Nephron (organoid): ENCODE results near the gene PDLIM4.
A peak's percentile ranks its signal among the peaks of the same experiment; 100 is the strongest.

Source experiments
- H3K27ac Mint-ChIP-seq, 3 experiments: 2 replicates each; pipeline ENCODE4 v1.8.0; 2020; ENCODE audit warnings: mixed read lengths in 3 of 3, mild to moderate bottlenecking in 2 of 3, moderate library complexity in 1 of 3
- H3K27me3 Mint-ChIP-seq: 2 replicates; pipeline ENCODE4 v1.8.0; 2021; ENCODE audit warnings: low read depth, mild to moderate bottlenecking, moderate library complexity, mixed read lengths
- H3K36me3 Mint-ChIP-seq: 2 replicates; pipeline ENCODE4 v1.8.0; 2020; ENCODE audit warnings: low read depth, mixed read lengths
- H3K4me1 Mint-ChIP-seq: 2 replicates; pipeline ENCODE4 v1.8.0; 2020; ENCODE audit warnings: mixed read lengths
- H3K4me3 Mint-ChIP-seq, 3 experiments: 2 replicates each; pipeline ENCODE4 v1.8.0; 2020; ENCODE audit warnings: mild to moderate bottlenecking in 3 of 3, mixed read lengths in 3 of 3, moderate library complexity in 2 of 3
- H3K9me3 Mint-ChIP-seq: 2 replicates; pipeline ENCODE4 v1.8.0; 2020; ENCODE audit warnings: mixed read lengths
- CTCF ChIP-seq, 3 experiments: fragments of 200-600 bp; sonication (generic); IDR thresholded peaks; one replicate each; pipeline ENCODE4 v1.5.0; 2021; ENCODE audit warnings: antibody characterized with exemption in 3 of 3; ENCODE audit not compliant: unreplicated experiment in 3 of 3

The PDLIM4 gene

GRCh38 chr5:132281856-132282614 lies 24.5 kb downstream of the PDLIM4 start:
- Mint-ChIP-seq H3K27me3 (peaks cover 4% of the 10 kb centered on the region), H3K27ac (no peak overlapping the region), H3K4me1 (peaks cover 15% of the 10 kb centered on the region), H3K9me3 (no peaks in the 10 kb centered on the region), H3K36me3 (no peaks in the 10 kb centered on the region), H3K4me3 (no peak overlapping the region)
- no peak for TF ChIP-seq CTCF (IDR thresholded peaks at IDR 0.05; ENCODE audit: unreplicated experiment in 3 of 3)

- H3K4me3 Mint-ChIP-seq: no peak overlapping the region
- no peak overlapping the region for H3K27ac Mint-ChIP-seq
- no peaks in the 10 kb centered on the region for H3K9me3 Mint-ChIP-seq
- peaks cover 10% of the 10 kb centered on the region for H3K4me1 Mint-ChIP-seq
- TF ChIP-seq CTCF (IDR thresholded peaks at IDR 0.05; ENCODE audit: unreplicated experiment in 3 of 3): peak; percentile 29 to 46 (median 36)
- peaks cover 4% of the 10 kb centered on the region for H3K27me3 Mint-ChIP-seq
- H3K36me3 Mint-ChIP-seq: no peaks in the 10 kb centered on the region
Measured at GRCh38 chr5:132283423-132284043, 26.0 kb downstream of the PDLIM4 start.

- Mint-ChIP-seq H3K27ac (peak overlapping the region in 2 of 3 experiments; percentile 36 to 66), H3K4me1 (peaks cover 24% of the 10 kb centered on the region), H3K4me3 (no peak overlapping the region), H3K27me3 (peaks cover 4% of the 10 kb centered on the region), H3K9me3 (no peaks in the 10 kb centered on the region), H3K36me3 (no peaks in the 10 kb centered on the region)
- no peak for TF ChIP-seq CTCF (IDR thresholded peaks at IDR 0.05; ENCODE audit: unreplicated experiment in 3 of 3)
Measured at GRCh38 chr5:132289097-132289496, 31.6 kb downstream of the PDLIM4 start.

- no peaks in the 10 kb centered on the region for H3K9me3 Mint-ChIP-seq
- H3K4me3 Mint-ChIP-seq: no peak overlapping the region
- H3K36me3 Mint-ChIP-seq: no peaks in the 10 kb centered on the region
- H3K27ac Mint-ChIP-seq: no peak overlapping the region
- no peak for TF ChIP-seq CTCF (IDR thresholded peaks at IDR 0.05; ENCODE audit: unreplicated experiment in 3 of 3)
- peaks cover 30% of the 10 kb centered on the region for H3K4me1 Mint-ChIP-seq
- H3K27me3 Mint-ChIP-seq: peaks cover 9% of the 10 kb centered on the region
Measured at GRCh38 chr5:132291026-132291425, 33.5 kb downstream of the PDLIM4 start.

- peaks cover 37% of the 10 kb centered on the region for H3K4me1 Mint-ChIP-seq
- H3K4me3 Mint-ChIP-seq: peak overlapping the region; percentile 95 to 96 (median 96)
- H3K36me3 Mint-ChIP-seq: no peaks in the 10 kb centered on the region
- H3K9me3 Mint-ChIP-seq: no peaks in the 10 kb centered on the region
- H3K27ac Mint-ChIP-seq: peak overlapping the region; percentile 97 to 99 (median 99)
- TF ChIP-seq CTCF (IDR thresholded peaks at IDR 0.05; ENCODE audit: unreplicated experiment in 3 of 3): no peak
- peaks cover 16% of the 10 kb centered on the region for H3K27me3 Mint-ChIP-seq
Measured at GRCh38 chr5:132293066-132293991, 35.8 kb downstream of the PDLIM4 start.
